GM03348 (cell line): ENCODE data around the gene ZNF891.

Experiments used
- DNase-seq: peaks from one replicate; pipeline ENCODE4 v3.0.0; 2012; ENCODE audit warnings: low spot score

ZNF891 gene

GRCh38 chr12:133061954-133062353 lies 68.1 kb downstream of the ZNF891 start:
- no peak for DNase-seq

DNA sequence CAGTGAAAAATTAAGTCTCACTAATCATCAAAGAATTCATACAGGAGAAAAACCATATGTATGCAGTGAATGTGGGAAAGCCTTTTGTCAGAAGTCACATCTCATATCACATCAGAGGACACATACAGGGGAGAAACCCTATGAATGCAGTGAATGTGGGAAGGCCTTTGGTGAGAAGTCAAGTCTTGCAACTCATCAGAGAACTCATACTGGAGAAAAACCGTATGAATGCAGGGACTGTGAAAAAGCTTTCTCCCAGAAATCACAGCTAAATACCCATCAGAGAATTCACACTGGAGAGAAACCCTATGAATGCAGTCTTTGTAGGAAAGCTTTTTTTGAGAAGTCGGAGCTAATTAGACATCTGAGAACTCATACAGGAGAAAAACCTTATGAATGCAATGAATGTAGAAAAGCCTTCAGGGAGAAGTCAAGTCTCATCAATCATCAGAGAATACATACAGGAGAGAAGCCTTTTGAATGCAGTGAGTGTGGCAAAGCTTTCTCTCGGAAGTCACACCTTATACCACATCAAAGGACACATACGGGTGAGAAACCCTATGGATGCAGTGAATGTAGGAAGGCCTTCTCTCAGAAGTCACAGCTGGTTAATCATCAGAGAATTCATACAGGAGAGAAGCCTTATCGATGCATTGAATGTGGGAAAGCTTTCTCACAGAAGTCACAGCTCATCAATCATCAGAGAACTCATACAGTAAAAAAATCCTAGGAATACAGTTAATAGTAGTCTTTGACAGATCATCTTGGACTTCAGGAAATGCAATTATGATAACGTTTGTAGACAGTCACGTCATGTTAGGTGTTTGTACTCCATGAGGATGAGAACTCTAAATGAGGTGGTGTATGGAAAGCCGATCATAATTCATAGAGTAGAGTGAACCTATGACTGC lies 71.6 kb downstream of the ZNF891 start:
- DNase-seq: no peak

DNA sequence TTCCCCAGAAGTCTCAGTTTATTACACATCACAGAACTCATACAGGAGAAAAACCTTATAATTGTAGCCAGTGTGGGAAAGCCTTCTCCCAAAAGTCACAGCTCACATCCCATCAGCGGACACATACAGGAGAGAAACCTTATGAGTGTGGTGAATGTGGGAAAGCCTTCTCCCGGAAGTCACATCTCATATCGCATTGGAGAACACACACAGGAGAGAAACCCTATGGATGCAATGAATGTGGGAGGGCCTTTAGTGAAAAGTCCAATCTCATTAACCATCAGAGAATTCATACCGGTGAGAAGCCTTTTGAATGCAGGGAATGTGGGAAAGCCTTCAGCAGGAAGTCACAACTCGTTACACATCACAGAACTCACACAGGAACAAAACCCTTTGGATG lies 72.6 kb downstream of the ZNF891 start:
- DNase-seq: no peak
